HG02610 (cell line): Measurements from ENCODE around the gene GATAD1.
"Not testable (repeated sequence)": the region's sequence is repeated elsewhere in the genome, so short reads cannot be mapped to it uniquely, and the experiment has no call there.

Experiments used
- ATAC-seq: cut with Tn5 transposase; IDR thresholded peaks from one replicate; pipeline ENCODE4 v1.9.1; 2021; ENCODE audit warnings: mild to moderate bottlenecking, moderate library complexity; ENCODE audit not compliant: unreplicated experiment

GATAD1 gene

DNA sequence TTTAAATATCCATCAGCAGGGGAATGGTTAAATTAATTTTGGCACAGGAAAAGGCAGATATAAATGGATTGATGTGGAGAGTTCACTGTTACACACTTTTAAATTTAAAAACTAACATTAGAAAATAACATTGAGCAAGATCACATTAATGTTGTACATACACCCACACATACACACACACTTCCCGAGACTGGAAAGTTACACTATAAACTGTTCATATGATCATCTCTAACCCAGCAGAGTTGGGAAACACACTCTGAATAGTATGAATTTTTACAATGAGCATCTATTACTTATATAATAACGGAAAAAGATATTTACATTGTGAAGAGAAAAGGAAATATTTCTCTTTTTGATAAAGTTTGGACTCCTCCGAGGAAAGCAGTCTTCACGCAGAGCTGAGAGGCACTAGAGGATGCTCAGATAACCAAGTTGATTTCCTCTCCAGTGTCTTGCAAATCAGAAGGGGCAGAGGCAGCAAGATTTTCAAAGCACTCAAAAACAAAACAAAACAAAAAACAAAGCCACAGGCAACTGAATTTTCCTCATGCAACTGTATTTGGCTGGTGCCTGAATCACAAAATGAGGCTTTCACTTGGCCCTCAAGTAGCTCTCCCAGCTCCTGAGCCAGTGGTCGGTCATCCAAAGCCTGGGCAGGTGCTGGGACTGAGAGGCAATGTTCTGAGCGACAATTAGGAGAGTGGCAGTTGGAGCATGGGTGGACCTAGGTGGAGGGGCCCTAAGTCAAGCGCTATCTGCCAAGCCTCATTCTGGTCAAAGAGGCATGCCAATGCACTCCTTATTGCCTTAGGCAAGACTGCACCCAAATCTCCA lies 10.5 kb upstream of the GATAD1 start:
- no peak for ATAC-seq

DNA sequence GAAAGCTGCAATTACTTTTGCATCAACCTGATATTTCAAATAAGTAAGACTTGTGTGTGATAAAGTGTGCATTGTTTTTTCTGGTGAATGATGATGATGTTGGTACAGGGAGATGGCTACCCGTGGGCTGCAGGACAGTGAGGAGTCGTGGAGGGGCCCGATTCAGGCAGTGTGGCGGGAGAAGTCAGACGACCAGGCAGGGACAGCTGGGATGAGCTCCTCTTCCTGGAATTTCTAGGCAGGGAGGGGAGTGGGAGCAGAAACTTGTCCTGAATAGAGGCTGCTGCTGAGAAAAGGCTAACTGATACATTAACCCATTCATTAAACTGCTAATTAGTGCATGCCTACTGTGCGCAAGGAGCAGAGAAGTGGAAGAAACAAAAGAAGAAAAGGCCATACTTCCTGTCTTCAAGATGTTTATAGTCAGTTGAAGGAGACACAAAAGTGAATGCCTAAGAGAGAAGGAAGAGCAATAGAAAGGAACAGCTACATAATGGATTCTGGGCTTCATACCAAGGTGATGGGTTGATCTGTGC lies 9.3 kb upstream of the GATAD1 start:
- ATAC-seq = no peak

DNA sequence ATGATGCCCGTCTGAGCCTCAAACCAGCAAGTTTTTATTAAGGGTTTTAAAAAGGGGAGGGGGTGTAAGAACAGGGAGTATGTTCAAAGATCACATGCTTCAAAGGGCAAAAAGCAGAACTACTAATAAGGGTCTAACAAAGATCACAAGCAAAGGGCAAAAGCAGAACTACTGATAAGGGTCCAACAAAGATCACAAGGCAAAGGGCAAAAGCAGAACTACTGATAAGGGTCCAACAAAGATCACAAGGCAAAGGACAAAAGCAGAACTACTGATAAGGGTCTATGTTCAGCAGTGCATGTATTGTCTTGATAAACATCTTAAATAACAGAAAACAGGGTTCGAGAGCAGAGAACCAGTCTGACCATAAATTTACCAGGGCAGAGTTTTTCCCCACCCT lies 4.6 kb upstream of the GATAD1 start:
- not testable (repeated sequence) for ATAC-seq

DNA sequence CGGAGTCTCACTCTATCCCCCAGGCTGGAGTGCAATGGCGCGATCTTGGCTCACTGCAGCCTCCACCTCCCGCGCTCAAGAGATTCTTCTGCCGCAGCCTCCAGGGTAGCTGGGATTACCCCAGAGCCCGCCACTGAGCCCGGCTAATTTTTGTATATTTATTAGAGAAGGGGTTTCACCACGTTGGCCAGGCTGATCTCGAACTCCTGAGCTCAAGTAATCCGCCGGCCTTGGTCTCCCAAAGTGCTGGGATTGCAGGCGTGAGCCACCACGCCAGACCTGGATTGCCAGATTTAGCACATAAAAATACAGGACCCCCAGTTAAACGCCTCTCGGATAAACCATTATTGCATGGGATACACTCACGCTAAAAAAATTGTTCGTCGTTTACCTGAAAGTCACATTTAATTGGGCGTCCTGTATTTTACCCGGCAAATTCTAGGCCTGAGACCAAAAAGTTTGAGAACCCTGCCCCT lies 375 bp upstream of the GATAD1 start:
- ATAC-seq = no peak

DNA sequence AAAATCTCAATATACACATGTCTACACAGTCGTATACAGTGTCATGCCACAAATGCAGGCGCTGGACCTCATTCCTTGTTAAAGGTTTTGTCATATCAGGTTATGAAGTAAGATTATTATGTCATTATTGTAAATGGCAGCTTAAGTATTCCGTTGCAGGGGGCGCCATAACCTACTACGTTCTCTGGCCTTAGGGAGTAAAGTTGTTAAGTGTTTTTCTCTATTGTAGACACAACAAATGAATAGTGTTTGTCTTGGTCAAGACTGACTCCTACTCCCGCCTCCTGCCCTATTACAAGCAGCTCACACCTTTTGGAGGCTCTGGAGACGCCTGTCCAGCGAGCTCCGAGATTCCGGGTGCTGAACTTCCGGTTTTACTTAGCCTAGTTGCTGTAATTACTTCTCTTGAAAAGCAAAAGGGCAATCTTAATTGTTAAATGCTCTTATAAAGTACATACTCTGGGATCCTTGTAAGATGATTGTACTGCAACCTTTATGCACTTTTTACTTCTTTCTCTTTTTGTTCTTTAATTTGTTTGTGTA lies 994 bp downstream of the GATAD1 start:
- peak; percentile 47 for ATAC-seq

DNA sequence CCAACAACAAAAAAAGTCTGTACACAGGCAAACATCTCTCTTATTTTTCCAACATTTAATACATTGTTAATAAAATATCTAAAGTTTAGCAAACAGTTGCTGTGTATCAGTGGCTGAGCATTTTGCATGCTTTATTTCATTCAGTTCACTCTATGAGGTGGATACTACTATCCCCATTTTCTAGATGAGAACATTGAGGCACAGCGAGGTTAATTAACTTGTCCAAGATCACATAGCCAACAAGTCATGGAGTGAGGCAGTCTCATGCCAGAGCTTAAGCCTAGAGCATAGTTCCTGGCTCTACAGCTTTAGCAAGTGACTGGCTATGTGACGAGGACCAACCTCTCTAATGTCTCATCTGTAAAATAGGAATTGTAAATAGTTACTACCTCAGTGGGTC lies 4.4 kb downstream of the GATAD1 start:
- ATAC-seq = no peak

DNA sequence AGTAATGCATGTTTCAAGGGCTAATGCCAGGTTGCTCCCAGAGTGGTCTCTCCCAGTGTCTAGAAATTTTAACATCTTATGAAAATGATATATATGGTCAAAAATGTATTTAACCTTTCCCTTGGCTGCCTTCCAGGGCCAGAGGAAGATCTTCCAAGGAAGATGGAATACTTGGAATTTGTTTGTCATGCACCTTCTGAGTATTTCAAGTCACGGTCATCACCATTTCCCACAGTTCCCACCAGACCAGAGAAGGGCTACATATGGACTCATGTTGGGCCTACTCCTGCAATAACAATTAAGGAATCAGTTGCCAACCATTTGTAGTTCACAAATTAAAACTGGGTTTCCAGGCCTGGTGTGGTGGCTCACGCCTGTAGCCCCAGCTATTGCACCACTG lies 9.0 kb downstream of the GATAD1 start:
- no peak for ATAC-seq

DNA sequence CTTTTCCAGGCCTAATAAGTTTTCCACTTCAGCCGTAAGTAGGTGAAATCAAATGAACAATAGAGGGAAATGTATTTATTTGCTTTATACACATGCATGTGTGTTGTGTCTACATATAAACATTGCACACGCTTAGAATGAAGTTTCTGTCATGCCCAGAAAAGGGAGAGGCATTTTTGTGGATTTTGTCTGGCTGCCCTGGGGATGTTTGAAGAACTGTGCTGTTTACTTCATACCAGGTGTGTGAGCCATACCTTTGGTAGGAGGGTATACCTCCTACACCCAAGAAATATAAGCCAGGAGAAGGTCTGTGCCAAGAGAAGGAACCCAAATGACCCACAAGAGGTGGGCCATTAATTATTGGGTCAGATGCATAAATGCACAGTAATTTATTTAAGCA lies 12.8 kb downstream of the GATAD1 start:
- ATAC-seq = no peak

DNA sequence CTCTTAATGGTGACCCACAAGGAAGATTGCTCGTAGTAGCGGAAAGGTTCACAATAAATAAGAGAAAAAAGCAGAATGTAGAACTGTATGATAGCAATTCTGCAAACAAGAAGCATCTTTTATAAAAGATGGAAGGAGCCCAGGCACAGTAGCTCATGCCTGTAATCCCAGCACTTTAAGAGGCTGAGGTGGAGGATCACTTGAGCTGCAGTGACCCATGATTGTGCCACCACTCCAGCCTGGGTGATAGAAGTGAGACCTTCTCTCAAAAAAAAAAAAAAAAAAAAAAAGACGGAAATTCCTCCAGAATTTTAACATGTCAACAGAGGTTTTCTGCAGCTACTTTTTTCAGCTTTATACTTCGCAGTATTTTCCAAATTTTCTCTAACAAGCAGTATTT lies 13.2 kb downstream of the GATAD1 start:
- no peak for ATAC-seq

DNA sequence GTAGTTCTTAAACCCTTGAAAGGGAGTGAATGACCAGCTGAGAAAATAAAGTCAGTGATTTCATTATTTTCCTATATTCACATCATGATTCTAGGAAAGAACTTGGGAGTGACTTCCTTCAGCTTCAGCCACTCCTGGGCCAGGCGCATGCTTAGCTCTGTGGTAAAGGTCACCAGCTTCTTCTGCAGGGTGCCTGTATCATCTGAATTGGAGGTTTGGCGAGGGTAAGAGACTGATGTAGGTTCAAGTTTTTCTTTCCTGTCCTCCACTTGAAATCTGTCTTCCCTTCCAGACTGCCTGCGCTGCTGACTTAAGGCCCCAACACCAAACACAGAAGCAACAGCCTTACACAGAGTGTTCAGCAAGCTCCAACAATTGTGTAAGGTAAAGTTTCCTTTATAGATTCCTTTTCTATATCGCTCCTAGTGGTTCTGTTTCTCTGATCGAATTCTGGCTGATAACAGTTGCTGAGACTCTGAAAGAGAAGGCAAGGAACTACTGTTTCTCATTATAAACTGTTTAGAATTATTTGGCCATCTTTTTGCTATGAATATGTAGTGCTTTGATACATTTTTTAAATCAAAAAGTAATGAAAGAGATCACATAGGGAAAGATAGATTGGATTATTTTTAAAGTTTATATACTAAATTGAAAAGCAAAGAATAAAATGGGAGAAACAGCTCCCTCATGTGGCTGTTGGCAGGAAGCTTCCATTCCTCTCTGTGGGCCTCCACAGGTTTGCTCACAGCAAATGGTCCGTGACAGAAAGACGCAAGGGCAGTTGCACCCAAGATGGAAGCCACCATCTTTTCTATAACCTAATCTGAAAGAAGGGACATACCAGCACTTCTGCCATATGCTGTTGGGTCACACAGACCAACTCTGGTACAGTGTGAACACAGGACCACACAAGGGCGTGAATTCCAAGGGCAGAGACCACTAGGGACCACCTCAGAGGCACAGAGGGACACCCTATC lies 14.0 kb downstream of the GATAD1 start:
- ATAC-seq = peak; percentile 62

DNA sequence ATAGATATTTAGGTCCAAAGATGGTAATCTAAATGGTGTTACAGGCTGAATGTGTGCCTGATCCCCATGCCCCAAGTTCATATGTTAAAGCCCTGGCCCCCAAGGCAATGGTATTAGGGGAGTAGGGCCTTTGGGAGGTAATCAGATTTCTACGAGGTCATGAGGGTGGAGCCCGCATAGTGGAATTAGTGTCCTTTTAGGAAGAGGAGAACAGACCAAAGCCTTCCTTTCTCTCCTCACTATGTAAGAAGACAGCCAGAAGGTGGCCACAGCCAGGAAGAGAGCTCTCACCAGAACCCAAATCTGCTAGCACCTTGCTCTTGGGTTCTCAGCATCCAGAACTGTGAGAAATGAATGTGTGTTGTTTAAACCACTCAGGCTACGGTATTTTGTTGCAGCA lies 15.3 kb downstream of the GATAD1 start:
- ATAC-seq = no peak

DNA sequence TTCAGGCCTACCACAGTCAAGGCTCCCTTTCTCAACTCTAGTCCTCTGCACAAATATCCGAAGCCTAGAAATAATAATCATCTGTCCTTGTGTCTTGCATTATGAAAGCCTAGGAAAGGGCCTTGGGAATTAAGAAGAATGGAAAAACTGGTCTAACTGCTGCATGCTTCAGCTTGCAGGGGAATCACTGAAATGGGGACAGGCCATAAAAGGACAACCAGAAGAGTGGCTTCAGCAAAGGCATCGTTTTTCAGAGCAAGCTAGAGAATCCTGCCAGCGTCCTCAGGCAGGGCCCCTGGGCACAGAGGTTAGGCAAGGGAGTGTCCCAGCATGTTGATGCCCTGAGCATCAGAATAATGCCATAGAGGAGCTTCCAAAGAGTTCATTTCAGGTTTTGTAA lies 17.2 kb downstream of the GATAD1 start:
- no peak for ATAC-seq

DNA sequence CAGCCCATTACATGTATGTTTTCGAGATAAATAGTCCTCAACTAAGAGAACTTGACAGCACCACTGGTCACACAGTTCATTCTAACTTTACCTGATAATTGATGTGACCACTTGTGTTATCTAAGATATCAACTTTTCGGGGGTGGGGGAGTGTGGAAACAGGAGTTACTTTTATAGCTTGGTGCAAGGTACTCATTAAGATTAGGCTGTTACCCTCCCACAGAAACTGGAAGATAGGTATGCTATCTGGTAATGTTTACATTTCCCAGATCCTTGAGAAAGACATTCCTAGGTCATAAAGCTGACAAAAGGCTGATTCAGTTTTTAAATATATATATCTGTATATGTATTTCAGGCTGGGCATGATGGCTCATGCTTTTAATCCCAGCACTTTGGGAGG lies 19.4 kb downstream of the GATAD1 start:
- no peak for ATAC-seq

DNA sequence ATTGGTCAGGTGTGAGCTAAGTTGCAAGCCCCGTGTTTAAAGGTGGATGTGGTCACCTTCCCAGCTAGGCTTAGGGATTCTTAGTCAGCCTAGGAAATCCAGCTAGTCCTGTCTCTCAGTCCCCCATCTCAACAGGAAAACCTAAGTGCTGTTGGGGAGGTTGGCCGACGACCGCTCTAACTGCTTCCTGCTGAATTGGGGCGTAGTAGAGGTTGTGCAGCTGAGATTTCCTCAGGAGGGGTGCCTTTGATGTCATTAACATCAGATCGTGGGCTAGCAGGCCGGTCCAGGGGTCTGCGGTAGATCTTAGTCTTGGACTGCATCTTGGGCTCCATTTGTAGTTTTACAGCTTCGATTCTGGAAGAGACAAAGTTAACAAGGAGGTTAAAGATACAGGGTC lies 21.3 kb downstream of the GATAD1 start:
- not testable (repeated sequence) for ATAC-seq

DNA sequence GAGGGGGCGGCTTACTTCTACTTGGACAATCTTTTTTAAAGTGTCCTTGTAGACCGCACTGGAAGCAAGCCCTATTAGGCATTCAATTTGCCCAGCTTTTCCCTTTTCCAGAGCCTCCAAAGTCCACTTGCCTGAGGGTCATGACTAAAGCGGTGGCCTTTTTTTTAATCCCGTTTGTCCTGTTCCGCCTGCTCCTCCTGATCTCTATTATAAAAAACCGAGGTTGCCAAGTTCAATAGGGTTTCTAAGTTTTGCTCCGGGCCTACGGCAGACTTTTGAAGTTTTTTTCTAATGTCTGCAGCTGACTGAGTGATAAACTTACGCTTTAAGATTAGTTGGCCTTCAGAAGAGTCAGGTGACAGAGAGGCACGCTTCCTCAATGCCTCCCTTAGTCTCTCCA lies 26.7 kb downstream of the GATAD1 start:
- not testable (repeated sequence) for ATAC-seq

DNA sequence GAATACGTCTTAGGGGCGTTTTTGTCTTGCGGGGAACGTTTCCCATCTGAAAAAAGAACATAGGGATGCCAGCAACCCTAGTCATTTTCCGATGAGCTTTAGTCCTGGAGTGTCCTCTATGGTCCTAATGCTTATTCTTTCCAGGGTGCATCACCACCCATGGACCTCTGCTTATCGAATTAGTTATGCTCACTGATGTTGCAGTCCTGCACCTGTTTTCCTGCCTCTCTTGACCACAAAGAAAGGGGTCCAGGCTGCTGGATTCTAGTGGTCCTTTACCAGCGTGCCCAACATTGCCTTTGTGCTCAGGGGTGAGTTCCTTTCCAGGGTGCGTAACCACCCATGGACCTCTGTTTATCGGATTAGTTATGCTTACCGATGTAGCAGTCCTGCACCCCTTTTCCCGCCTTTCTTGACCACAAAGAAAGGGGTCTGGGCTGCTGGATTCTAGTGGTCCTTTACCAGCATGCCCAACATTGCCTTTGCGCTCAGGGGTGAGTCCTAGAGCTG lies 28.0 kb downstream of the GATAD1 start:
- ATAC-seq = not testable (repeated sequence)

DNA sequence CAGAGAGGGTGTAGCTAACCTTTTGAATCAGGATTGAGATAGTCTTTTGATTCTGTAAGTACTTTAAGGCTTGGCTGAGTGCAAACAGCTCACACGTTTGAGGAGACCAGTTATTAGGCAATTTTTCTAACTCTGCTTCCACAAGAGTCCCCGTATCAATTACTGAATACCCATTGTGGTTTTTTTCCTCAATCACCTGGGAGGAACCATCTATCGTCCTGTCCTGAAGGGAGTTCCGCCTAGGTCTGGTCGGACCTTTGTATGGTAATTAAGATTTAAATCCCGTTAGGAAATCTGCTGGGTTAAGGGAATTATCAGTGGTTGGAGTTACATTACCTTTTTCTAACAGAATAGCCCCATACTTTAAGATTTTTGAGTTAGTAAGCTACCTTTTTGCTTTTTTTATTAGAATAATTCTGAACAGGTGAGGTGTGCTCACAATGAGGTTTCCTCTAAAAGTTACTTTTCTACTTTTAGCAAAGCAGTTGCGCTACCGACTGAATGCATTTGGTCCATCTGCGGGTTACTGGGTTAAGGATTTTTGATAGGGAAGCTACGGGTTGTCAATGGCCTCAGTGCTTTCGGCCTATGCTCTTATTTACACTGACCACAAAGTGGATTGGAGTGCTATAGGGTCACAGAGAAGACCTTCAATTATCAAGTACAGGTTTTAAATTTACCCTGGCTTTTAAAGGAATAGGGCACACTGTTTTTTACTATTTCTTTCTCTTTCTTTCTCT lies 28.7 kb downstream of the GATAD1 start:
- ATAC-seq = not testable (repeated sequence)

DNA sequence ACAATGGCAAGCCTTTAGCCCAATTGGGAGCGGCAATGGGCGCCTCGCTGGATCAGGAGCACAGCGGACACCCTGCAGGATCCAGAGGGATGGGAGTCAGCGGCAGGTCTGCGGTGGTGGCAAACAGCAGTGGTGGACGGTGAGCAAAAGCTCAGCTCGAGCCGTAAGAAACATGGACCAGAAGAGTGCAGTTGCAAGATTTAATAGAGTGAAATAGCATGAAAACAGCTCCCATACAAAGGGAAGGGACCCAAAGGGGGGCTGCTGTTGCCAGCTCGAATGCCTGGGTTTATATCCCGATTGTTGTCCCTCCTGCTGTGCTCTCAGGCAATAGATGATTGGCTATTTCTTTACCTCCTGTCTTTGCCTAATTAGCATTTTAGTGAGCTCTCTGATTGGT lies 30.4 kb downstream of the GATAD1 start, which contains the start of gene ERVW-1:
TSS of gene ERVW-1 (minus strand) at position 266 of the 400 bp plus-strand sequence. CDS start 7,565 bp downstream, outside the sequence.
- ATAC-seq = not testable (repeated sequence)

DNA sequence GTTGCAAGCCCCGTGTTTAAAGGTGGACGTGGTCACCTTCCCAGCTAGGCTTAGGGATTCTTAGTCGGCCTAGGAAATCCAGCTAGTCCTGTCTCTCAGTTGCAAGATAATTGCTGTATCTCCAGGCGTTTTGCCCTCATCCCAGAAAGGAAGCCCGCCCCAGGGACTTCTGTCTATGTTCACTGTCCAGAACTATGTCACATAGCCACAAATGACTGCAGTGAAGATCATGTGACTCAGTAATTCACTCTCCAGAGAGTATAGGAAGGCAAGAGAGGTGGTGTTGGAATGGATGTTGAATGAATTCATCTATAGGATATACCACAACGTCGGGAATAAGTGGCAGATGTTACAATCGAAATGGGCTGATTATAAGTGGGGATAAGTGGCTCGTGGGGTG lies 30.8 kb downstream of the GATAD1 start:
- ATAC-seq = no peak

DNA sequence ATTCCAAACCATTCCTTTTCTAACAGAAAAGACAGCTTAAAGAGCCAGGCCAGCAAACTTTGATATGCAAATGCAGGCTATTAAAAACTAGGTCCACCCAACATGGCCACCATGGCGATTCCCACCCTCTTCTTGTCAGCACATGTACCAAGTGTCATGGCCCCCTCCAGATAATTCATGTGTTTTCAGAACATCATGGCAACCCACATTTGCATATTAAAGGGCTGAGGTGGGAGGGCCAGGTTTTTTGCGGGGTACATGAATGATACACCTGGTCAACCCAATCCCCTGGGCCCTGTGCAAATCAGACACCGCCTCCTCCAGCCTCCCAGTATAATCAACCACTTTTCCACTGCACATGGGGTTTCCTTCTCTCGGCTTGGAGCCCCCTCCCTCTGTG lies 31.4 kb downstream of the GATAD1 start:
- ATAC-seq = no peak
